Neural cell (in vitro differentiated cells): ENCODE data around the gene PCDHGC4. TPM values are rescaled to one million over a fixed set of nuclear protein-coding genes. Genes with fewer than 3 reads are reported as not detected.

Experiments
- H2AFZ ChIP-seq: fragments of 200-600, 300-800 bp; sonication (generic), shearing (Covaris generic); 2 replicates; pipeline ENCODE4 v1.6.0; 2014; ENCODE audit warnings: low read depth, mild to moderate bottlenecking, antibody characterized with exemption, low read length, moderate library complexity
- H3F3A ChIP-seq: fragments of 200-600 bp; shearing (Covaris generic); 2 replicates; pipeline ENCODE4 v1.6.1; 2016; ENCODE audit warnings: mild to moderate bottlenecking, moderate library complexity, mixed read lengths, antibody characterized with exemption, low read length; ENCODE audit not compliant: insufficient read depth, poor library complexity, severe bottlenecking
- H3K27ac ChIP-seq: fragments of 200-600, 300-800 bp; sonication (generic), shearing (Covaris generic); 2 replicates; pipeline ENCODE4 v1.5.1; 2014; ENCODE audit warnings: mild to moderate bottlenecking, low read length, moderate library complexity
- H3K27me3 ChIP-seq: fragments of 300-800, 200-600 bp; sonication (generic), shearing (Covaris generic); 2 replicates; pipeline ENCODE4 v1.6.0; 2014; ENCODE audit warnings: mild to moderate bottlenecking, low read depth, low read length, moderate library complexity; ENCODE audit not compliant: insufficient read depth
- H3K36me3 ChIP-seq: fragments of 300-800, 200-600 bp; sonication (generic), shearing (Covaris generic); 2 replicates; pipeline ENCODE4 v1.5.1; 2014; ENCODE audit warnings: mild to moderate bottlenecking, antibody characterized with exemption, low read length, moderate library complexity; ENCODE audit not compliant: insufficient read depth
- H3K4me2 ChIP-seq: fragments of 300-800, 200-600 bp; sonication (generic), shearing (Covaris generic); 2 replicates; pipeline ENCODE4 v1.6.0; 2014; ENCODE audit warnings: mild to moderate bottlenecking, low read length
- H3K4me3 ChIP-seq: fragments of 300-800, 200-600 bp; sonication (generic), shearing (Covaris generic); 2 replicates; pipeline ENCODE4 v1.5.1; 2014; ENCODE audit warnings: mild to moderate bottlenecking, low read length, moderate library complexity
- H3K79me2 ChIP-seq: fragments of 200-600 bp; shearing (Covaris generic); replicated peaks from 2 replicates; pipeline ENCODE4 v1.6.0; 2014; ENCODE audit warnings: mild to moderate bottlenecking, low read length, moderate library complexity; ENCODE audit not compliant: insufficient read depth
- H3K9ac ChIP-seq: fragments of 300-800, 200-600 bp; sonication (generic), shearing (Covaris generic); 2 replicates; pipeline ENCODE4 v1.6.1; 2016; ENCODE audit warnings: mild to moderate bottlenecking, low read length, mixed read lengths
- H3K9me2 ChIP-seq: fragments of 200-600 bp; shearing (Covaris generic); 2 replicates; pipeline ENCODE4 v1.6.1; 2016; ENCODE audit warnings: mild to moderate bottlenecking, low read length, mixed read lengths; ENCODE audit not compliant: insufficient read depth
- H3K9me3 ChIP-seq: fragments of 200-600, 300-800 bp; sonication (generic), shearing (Covaris generic); 2 replicates; pipeline ENCODE4 v1.6.1; 2016; ENCODE audit warnings: mild to moderate bottlenecking, mixed run types, low read length, moderate library complexity, mixed read lengths
- H4K20me1 ChIP-seq: fragments of 200-600 bp; shearing (Covaris generic); 2 replicates; pipeline ENCODE4 v1.6.1; 2016; ENCODE audit warnings: mild to moderate bottlenecking, mixed run types; ENCODE audit not compliant: insufficient read depth
- CTCF ChIP-seq: fragments of 450-650 bp; IDR thresholded peaks from 2 replicates; pipeline ENCODE4 v1.5.1; 2014; ENCODE audit warnings: antibody characterized with exemption, mild to moderate bottlenecking, moderate library complexity; ENCODE audit not compliant: poor library complexity, severe bottlenecking
- EP300 ChIP-seq: fragments of 450-650 bp; conservative IDR thresholded peaks from 2 replicates; pipeline ENCODE4 v1.6.1; 2014; ENCODE audit warnings: antibody characterized with exemption, mild to moderate bottlenecking, moderate library complexity; ENCODE audit not compliant: poor library complexity, severe bottlenecking
- EZH2 ChIP-seq: fragments of 200-600, 300-800 bp; shearing (Covaris generic), sonication (generic); IDR thresholded peaks from 2 replicates; pipeline ENCODE4 v1.6.1; 2014; ENCODE audit warnings: antibody characterized with exemption, low read length, borderline replicate concordance, mild to moderate bottlenecking; ENCODE audit not compliant: insufficient read depth, poor library complexity, severe bottlenecking
- MXI1 ChIP-seq: fragments of 450-650 bp; conservative IDR thresholded peaks from 2 replicates; pipeline ENCODE4 v1.6.1; 2014; ENCODE audit warnings: antibody characterized with exemption, mild to moderate bottlenecking; ENCODE audit not compliant: poor library complexity, severe bottlenecking
- POLR2AphosphoS5 ChIP-seq: IDR thresholded peaks from 2 replicates; pipeline ENCODE4 v1.6.1; 2012
- RAD21 ChIP-seq: fragments of 450-650 bp; conservative IDR thresholded peaks from 2 replicates; pipeline ENCODE4 v1.6.1; 2014; ENCODE audit warnings: antibody characterized with exemption, mild to moderate bottlenecking, moderate library complexity
- REST ChIP-seq: IDR thresholded peaks from 2 replicates; pipeline ENCODE4 v1.6.1; 2012; ENCODE audit warnings: borderline replicate concordance
- SMC3 ChIP-seq: fragments of 450-650 bp; conservative IDR thresholded peaks from 2 replicates; pipeline ENCODE4 v1.6.1; 2014; ENCODE audit warnings: antibody characterized with exemption, mild to moderate bottlenecking, moderate library complexity; ENCODE audit not compliant: poor library complexity
- TAF1 ChIP-seq: IDR thresholded peaks from 2 replicates; pipeline ENCODE4 v1.6.1; 2012; ENCODE audit warnings: low read depth
- polyA plus RNA-seq: library from polyadenylated mRNA; depleted of rRNA; stranded (reverse); fragments of >200 nt; gene quantifications from 2 replicates; pipeline ENCODE4 v1.2.3, GENCODE V29; 2014

Gene PCDHGC4
- polyA plus RNA-seq, 1 donor from 2014 or later: 4.3 TPM

GRCh38 chr5:141504216-141504615 is 19.4 kb downstream of the PCDHGC4 start:
- Histone ChIP-seq H4K20me1 (no peaks in the 10 kb centered on the region), H3K9me3 (no peaks in the 10 kb centered on the region), H3K9ac (no peak overlapping the region), H3K36me3 (no peaks in the 10 kb centered on the region), H3F3A (peaks cover 2% of the 10 kb centered on the region), H3K4me3 (no peak overlapping the region), H3K4me2 (no peak overlapping the region), H3K9me2 (no peaks in the 10 kb centered on the region), H3K79me2 (no peaks in the 10 kb centered on the region), H3K27me3 (no peaks in the 10 kb centered on the region), H3K27ac (no peak overlapping the region), H2AFZ (no peak overlapping the region)
- TF ChIP-seq EP300 (no peak), TAF1 (no peak), CTCF (no peak), RAD21 (no peak), REST (no peak), MXI1 (no peak), POLR2AphosphoS5 (no peak), EZH2 (no peak), SMC3 (no peak)

GRCh38 chr5:141506381-141507155 is 21.7 kb downstream of the PCDHGC4 start:
- TF ChIP-seq SMC3 (no peak), TAF1 (no peak), REST (no peak), RAD21 (no peak), EP300 (no peak), CTCF (no peak), MXI1 (no peak), POLR2AphosphoS5 (no peak), EZH2 (no peak)
- peaks cover 2% of the 10 kb centered on the region for H3F3A ChIP-seq
- H3K79me2 ChIP-seq: no peaks in the 10 kb centered on the region
- H3K4me2 ChIP-seq: no peak overlapping the region
- no peak overlapping the region for H3K9ac ChIP-seq
- H4K20me1 ChIP-seq: no peaks in the 10 kb centered on the region
- H3K27ac ChIP-seq: no peak overlapping the region
- H3K36me3 ChIP-seq: peaks cover under 1% of the 10 kb centered on the region
- H3K9me3 ChIP-seq: no peaks in the 10 kb centered on the region
- no peak overlapping the region for H3K4me3 ChIP-seq
- no peaks in the 10 kb centered on the region for H3K9me2 ChIP-seq
- no peaks in the 10 kb centered on the region for H3K27me3 ChIP-seq
- no peak overlapping the region for H2AFZ ChIP-seq
